Type B pancreatic cell (in vitro differentiated cells): Measurements from ENCODE around the gene SLC8A1. TPM values are rescaled to one million over a fixed set of nuclear protein-coding genes. Genes with fewer than 3 reads are reported as not detected.

Source experiments
- DNase-seq: peaks from one replicate; pipeline ENCODE4 v3.0.0; 2021; ENCODE audit warnings: mixed read lengths; ENCODE audit not compliant: unreplicated experiment; ENCODE audit errors: extremely low spot score
- H3K27ac Mint-ChIP-seq: 2 replicates; pipeline ENCODE4 v1.8.0; 2021; ENCODE audit warnings: mild to moderate bottlenecking, mixed read lengths
- H3K27me3 Mint-ChIP-seq: 2 replicates; pipeline ENCODE4 v1.8.0; 2021; ENCODE audit warnings: mixed read lengths
- H3K36me3 Mint-ChIP-seq: 2 replicates; pipeline ENCODE4 v1.8.0; 2021; ENCODE audit warnings: mixed read lengths
- H3K4me1 Mint-ChIP-seq: one replicate; pipeline ENCODE4 v1.8.0; 2021; ENCODE audit warnings: mixed read lengths; ENCODE audit not compliant: unreplicated experiment
- H3K4me3 Mint-ChIP-seq: 2 replicates; pipeline ENCODE4 v1.8.0; 2021; ENCODE audit warnings: mild to moderate bottlenecking, mixed read lengths
- H3K9me3 Mint-ChIP-seq: 2 replicates; pipeline ENCODE4 v1.8.0; 2021; ENCODE audit warnings: mixed read lengths
- total RNA-seq: library from RNA; stranded (reverse); gene quantifications from 2 replicates; pipeline ENCODE4 v1.2.1, GENCODE V29; 2021; ENCODE audit warnings: low replicate concordance
- TF ChIP-seq, protein P1 (sequence below): fragments of 200-600 bp; sonication (generic); conservative IDR thresholded peaks from 2 replicates; pipeline ENCODE4 v1.5.0; 2021; ENCODE audit warnings: antibody characterized with exemption, mild to moderate bottlenecking

Gene SLC8A1
- total RNA-seq, 1 donor from 2014 or later: 42.1 TPM

DNA sequence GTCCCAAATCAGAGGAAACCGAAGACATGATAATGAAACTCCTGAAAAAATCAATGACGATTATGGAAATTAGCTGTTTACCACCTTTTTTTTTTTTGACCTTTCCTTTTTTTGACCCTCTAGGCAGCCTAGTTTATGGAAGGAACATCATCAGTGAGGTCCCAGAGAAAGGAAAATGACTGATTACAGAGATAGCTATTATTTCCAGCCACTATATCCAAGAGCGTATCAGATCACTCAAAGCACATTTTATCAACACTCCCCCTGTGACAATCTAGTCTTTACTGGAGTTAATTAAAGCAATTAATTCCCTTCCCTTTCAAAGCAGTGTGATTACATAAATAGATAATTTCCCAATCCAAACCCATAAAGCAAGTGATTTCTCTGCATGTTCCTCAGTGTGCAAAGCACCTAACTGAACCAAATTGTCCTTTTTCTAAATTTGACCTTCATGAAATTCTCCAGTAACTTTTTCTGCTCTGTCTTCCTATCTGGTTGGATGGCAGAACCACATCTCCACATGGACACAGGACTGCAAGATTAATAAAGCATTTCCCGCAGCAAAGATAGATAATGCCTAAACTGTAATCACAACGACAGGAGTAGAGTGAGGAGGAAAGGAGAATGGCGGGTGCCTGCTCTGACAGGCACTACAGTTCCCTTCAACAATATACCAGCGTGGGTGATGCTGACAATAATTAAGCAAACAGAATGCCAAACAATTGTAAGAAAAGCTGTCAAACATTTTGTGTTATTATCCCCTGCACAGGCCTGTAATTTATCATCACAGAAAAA, 194.4 kb downstream of the SLC8A1 start:
- Mint-ChIP-seq H3K36me3 (no peaks in the 10 kb centered on the region), H3K4me1 (peaks cover 12% of the 10 kb centered on the region), H3K9me3 (no peaks in the 10 kb centered on the region), H3K27ac (no peak overlapping the region), H3K27me3 (no peaks in the 10 kb centered on the region), H3K4me3 (no peak overlapping the region)
- TF ChIP-seq, protein P1, sequence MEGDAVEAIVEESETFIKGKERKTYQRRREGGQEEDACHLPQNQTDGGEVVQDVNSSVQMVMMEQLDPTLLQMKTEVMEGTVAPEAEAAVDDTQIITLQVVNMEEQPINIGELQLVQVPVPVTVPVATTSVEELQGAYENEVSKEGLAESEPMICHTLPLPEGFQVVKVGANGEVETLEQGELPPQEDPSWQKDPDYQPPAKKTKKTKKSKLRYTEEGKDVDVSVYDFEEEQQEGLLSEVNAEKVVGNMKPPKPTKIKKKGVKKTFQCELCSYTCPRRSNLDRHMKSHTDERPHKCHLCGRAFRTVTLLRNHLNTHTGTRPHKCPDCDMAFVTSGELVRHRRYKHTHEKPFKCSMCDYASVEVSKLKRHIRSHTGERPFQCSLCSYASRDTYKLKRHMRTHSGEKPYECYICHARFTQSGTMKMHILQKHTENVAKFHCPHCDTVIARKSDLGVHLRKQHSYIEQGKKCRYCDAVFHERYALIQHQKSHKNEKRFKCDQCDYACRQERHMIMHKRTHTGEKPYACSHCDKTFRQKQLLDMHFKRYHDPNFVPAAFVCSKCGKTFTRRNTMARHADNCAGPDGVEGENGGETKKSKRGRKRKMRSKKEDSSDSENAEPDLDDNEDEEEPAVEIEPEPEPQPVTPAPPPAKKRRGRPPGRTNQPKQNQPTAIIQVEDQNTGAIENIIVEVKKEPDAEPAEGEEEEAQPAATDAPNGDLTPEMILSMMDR: no peak
- no peak for DNase-seq

GRCh38 chr2:40256649-40257048, 195.2 kb downstream of the SLC8A1 start:
- Mint-ChIP-seq H3K27ac (no peak overlapping the region), H3K36me3 (no peaks in the 10 kb centered on the region), H3K27me3 (no peaks in the 10 kb centered on the region), H3K9me3 (no peaks in the 10 kb centered on the region), H3K4me3 (no peak overlapping the region), H3K4me1 (peaks cover 14% of the 10 kb centered on the region)
- DNase-seq: no peak
- TF ChIP-seq, protein P1: peak; percentile 48

- H3K36me3 Mint-ChIP-seq: no peaks in the 10 kb centered on the region
- peaks cover 20% of the 10 kb centered on the region for H3K4me1 Mint-ChIP-seq
- no peaks in the 10 kb centered on the region for H3K9me3 Mint-ChIP-seq
- TF ChIP-seq, protein P1: no peak
- no peak overlapping the region for H3K27ac Mint-ChIP-seq
- H3K4me3 Mint-ChIP-seq: no peak overlapping the region
- no peaks in the 10 kb centered on the region for H3K27me3 Mint-ChIP-seq
- no peak for DNase-seq
Measured at GRCh38 chr2:40256008-40256407, 195.9 kb downstream of the SLC8A1 start.

GRCh38 chr2:40255103-40255502, 196.8 kb downstream of the SLC8A1 start:
- DNase-seq: no peak
- Mint-ChIP-seq H3K36me3 (no peaks in the 10 kb centered on the region), H3K9me3 (no peaks in the 10 kb centered on the region), H3K4me1 (peaks cover 25% of the 10 kb centered on the region), H3K4me3 (no peak overlapping the region), H3K27ac (no peak overlapping the region), H3K27me3 (no peaks in the 10 kb centered on the region)
- TF ChIP-seq, protein P1: no peak

DNA sequence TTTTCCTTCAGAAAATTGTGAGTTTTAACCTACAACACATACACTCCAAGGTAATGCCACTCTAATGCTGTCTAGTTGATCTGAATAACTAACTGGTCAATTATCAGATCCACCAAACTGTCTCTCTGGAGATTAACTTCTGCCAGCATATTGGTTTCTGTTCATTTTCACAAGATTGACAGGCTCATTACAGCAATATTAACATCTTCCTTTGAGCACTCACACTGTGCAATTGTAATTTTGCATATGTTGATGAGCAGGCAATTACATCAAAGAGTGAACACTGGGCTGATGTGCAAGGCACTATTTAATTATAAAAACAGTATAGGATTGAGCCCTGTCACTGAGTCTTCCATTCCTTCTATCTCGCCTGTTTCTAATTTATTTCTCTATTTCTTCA, 197.3 kb downstream of the SLC8A1 start:
- Mint-ChIP-seq H3K27ac (no peak overlapping the region), H3K4me3 (no peak overlapping the region), H3K36me3 (no peaks in the 10 kb centered on the region), H3K9me3 (no peaks in the 10 kb centered on the region), H3K27me3 (no peaks in the 10 kb centered on the region), H3K4me1 (peaks cover 28% of the 10 kb centered on the region)
- no peak for DNase-seq
- TF ChIP-seq, protein P1: no peak
